Gastrocnemius medialis (tissue), 4 donors: ENCODE measurements around the gene ALS2CL.

ENCODE experiments used
- CTCF ChIP-seq, 5 experiments: fragments of 450-650 bp in 3 of 5; fragments of 200-600 bp in 2 of 5; sonication (generic) in 2 of 5; IDR thresholded peaks in 4 of 5; conservative IDR thresholded peaks in 1 of 5; 1 replicate in 4 of 5; 2 replicates in 1 of 5; pipeline ENCODE4 v1.5.1; 2016 to 2019; ENCODE audit warnings: antibody characterized with exemption in 5 of 5, mild to moderate bottlenecking in 3 of 5, moderate library complexity in 3 of 5
- POLR2A ChIP-seq, 2 donors: fragments of 450-650 bp; IDR thresholded peaks; one replicate each; pipeline ENCODE4 v1.6.1; 2017; ENCODE audit warnings: antibody characterized with exemption in 2 of 2, mild to moderate bottlenecking in 2 of 2, moderate library complexity in 2 of 2

DNA sequence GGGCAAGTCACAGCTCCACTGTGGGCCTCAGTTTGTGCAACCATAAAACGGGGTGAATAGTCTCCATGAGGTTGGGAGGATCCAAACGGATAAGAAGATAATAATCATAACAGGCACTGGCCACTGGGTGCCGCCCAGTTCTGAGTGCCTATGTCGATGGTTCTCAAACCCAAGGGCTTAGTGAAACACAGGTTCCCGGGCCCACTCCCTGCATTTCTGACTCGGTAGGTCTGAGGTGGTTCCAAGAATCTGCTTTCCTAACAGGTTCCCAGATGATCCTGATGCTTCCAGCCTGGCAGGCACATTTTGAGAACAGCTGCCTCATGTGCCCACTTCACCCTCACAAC, 21.2 kb downstream of the ALS2CL start:
- TF ChIP-seq CTCF (IDR thresholded peaks at IDR 0.05 in 4 of 5, conservative IDR thresholded peaks at IDR 0.05 in 1 of 5): no peak
- TF ChIP-seq POLR2A (IDR thresholded peaks at IDR 0.05): no peak
